H9 (cell line): ENCODE measurements around the gene LMO1. TPM values are rescaled to one million over a fixed set of nuclear protein-coding genes. Genes with fewer than 3 reads are reported as not detected.

ENCODE experiments used
- DNase-seq: peaks from one replicate; pipeline ENCODE4 v3.0.0-alpha.2; 2017
- H2AFZ ChIP-seq: one replicate; pipeline ENCODE4 v1.6.1; 2013; ENCODE audit warnings: mild to moderate bottlenecking, low read length, control low read depth, moderate library complexity
- H2AK5ac ChIP-seq: 2 replicates; pipeline ENCODE4 v1.6.1; 2013; ENCODE audit warnings: low read length, control low read depth, mixed read lengths; ENCODE audit not compliant: insufficient read length
- H2BK120ac ChIP-seq: one replicate; pipeline ENCODE4 v1.6.1; 2013; ENCODE audit warnings: low read depth, mild to moderate bottlenecking, low read length, control low read depth, inconsistent platforms; ENCODE audit not compliant: poor library complexity, severe bottlenecking
- H2BK12ac ChIP-seq: 2 replicates; pipeline ENCODE4 v1.6.1; 2013; ENCODE audit warnings: low read length, control low read depth, mixed read lengths, low read depth; ENCODE audit not compliant: insufficient read length
- H2BK15ac ChIP-seq: 2 replicates; pipeline ENCODE4 v1.6.1; 2013; ENCODE audit warnings: low read depth, low read length, control low read depth
- H2BK20ac ChIP-seq: one replicate; pipeline ENCODE4 v1.6.1; 2013; ENCODE audit warnings: low read depth, mild to moderate bottlenecking, low read length, control low read depth, inconsistent platforms; ENCODE audit not compliant: poor library complexity, severe bottlenecking
- H2BK5ac ChIP-seq: 2 replicates; pipeline ENCODE4 v1.6.1; 2013; ENCODE audit warnings: low read length, control low read depth, mixed read lengths; ENCODE audit not compliant: insufficient read length
- H3K14ac ChIP-seq: 2 replicates; pipeline ENCODE4 v1.6.1; 2013; ENCODE audit warnings: low read length, control low read depth; ENCODE audit not compliant: insufficient read depth
- H3K18ac ChIP-seq: 2 replicates; pipeline ENCODE4 v1.6.1; 2013; ENCODE audit warnings: low read depth, mild to moderate bottlenecking, mixed read lengths, low read length, control low read depth; ENCODE audit not compliant: insufficient read length
- H3K23ac ChIP-seq: 2 replicates; pipeline ENCODE4 v1.6.1; 2013; ENCODE audit warnings: low read length, control low read depth, mixed read lengths, low read depth; ENCODE audit not compliant: insufficient read length
- H3K23me2 ChIP-seq: 2 replicates; pipeline ENCODE4 v1.6.1; 2013; ENCODE audit warnings: low read depth, mild to moderate bottlenecking, mixed read lengths, low read length, control low read depth; ENCODE audit not compliant: insufficient read length, poor library complexity, severe bottlenecking
- H3K27ac ChIP-seq: 2 replicates; pipeline ENCODE4 v1.5.1; 2013; ENCODE audit warnings: low read length, control low read depth, mixed read lengths, low read depth; ENCODE audit not compliant: insufficient read length
- H3K27me3 ChIP-seq: 2 replicates; pipeline ENCODE4 v1.6.1; 2013; ENCODE audit warnings: low read length, control low read depth, inconsistent platforms; ENCODE audit not compliant: insufficient read depth
- H3K4ac ChIP-seq: 2 replicates; pipeline ENCODE4 v1.6.1; 2013; ENCODE audit warnings: low read depth, mild to moderate bottlenecking, control low read depth, inconsistent platforms, low read length, moderate library complexity
- H3K4me1 ChIP-seq: 2 replicates; pipeline ENCODE4 v1.6.1; 2013; ENCODE audit warnings: low read length, control low read depth, inconsistent platforms; ENCODE audit not compliant: insufficient read depth
- H3K4me2 ChIP-seq: 2 replicates; pipeline ENCODE4 v1.6.1; 2013; ENCODE audit warnings: low read length, control low read depth, mixed read lengths; ENCODE audit not compliant: insufficient read length, insufficient read depth
- H3K56ac ChIP-seq: 2 replicates; pipeline ENCODE4 v1.6.1; 2013; ENCODE audit warnings: low read depth, mild to moderate bottlenecking, mixed read lengths, low read length, control low read depth; ENCODE audit not compliant: insufficient read length
- H3K79me1 ChIP-seq: 2 replicates; pipeline ENCODE4 v1.6.1; 2013; ENCODE audit warnings: low read depth, mild to moderate bottlenecking, moderate library complexity, low read length, control low read depth, inconsistent platforms; ENCODE audit not compliant: insufficient read depth, poor library complexity, severe bottlenecking
- H3K79me2 ChIP-seq: 2 replicates; pipeline ENCODE4 v1.6.1; 2013; ENCODE audit warnings: low read length, control low read depth, inconsistent platforms; ENCODE audit not compliant: insufficient read depth
- H3K9ac ChIP-seq: 2 replicates; pipeline ENCODE4 v1.6.1; 2013; ENCODE audit warnings: low read length, control low read depth, mixed read lengths; ENCODE audit not compliant: insufficient read length; ENCODE audit errors: extremely low read depth
- H3K9me3 ChIP-seq: one replicate; pipeline ENCODE4 v1.6.1; 2013; ENCODE audit warnings: low read depth, low read length, inconsistent platforms; ENCODE audit not compliant: control insufficient read depth
- H3T11ph ChIP-seq: one replicate; pipeline ENCODE4 v1.6.1; 2013; ENCODE audit warnings: mild to moderate bottlenecking, low read length, control low read depth, inconsistent platforms
- H4K20me1 ChIP-seq: one replicate; pipeline ENCODE4 v1.6.1; 2013; ENCODE audit not compliant: control insufficient read depth, insufficient read length, insufficient read depth
- H4K5ac ChIP-seq: 2 replicates; pipeline ENCODE4 v1.6.1; 2013; ENCODE audit warnings: low read depth, mild to moderate bottlenecking, mixed read lengths, low read length, control low read depth; ENCODE audit not compliant: insufficient read length
- H4K8ac ChIP-seq: replicated peaks from 2 replicates; pipeline ENCODE4 v1.6.1; 2013; ENCODE audit warnings: low read length, control low read depth, mixed read lengths, low read depth; ENCODE audit not compliant: insufficient read length
- H4K91ac ChIP-seq: 2 replicates; pipeline ENCODE4 v1.6.1; 2013; ENCODE audit warnings: low read depth, mild to moderate bottlenecking, moderate library complexity, mixed read lengths, low read length, control low read depth; ENCODE audit not compliant: insufficient read length
- H3K27ac Mint-ChIP-seq, 3 experiments: 2 replicates in 2 of 3; 3 replicates in 1 of 3; pipeline ENCODE4 v1.8.0; 2020 to 2021; ENCODE audit warnings: mixed read lengths in 3 of 3, mild to moderate bottlenecking in 1 of 3, moderate library complexity in 1 of 3
- H3K27me3 Mint-ChIP-seq: 2 replicates; pipeline ENCODE4 v1.8.0; 2021; ENCODE audit warnings: low read depth, mild to moderate bottlenecking, moderate library complexity, mixed read lengths
- H3K36me3 Mint-ChIP-seq, 3 experiments: 2 replicates in 2 of 3; 3 replicates in 1 of 3; pipeline ENCODE4 v1.8.0; 2020 to 2021; ENCODE audit warnings: low read depth in 3 of 3, mixed read lengths in 3 of 3; ENCODE audit not compliant: insufficient read depth in 1 of 3
- H3K4me1 Mint-ChIP-seq, 2 experiments: 2 replicates each; pipeline ENCODE4 v1.8.0; 2020; ENCODE audit warnings: mixed read lengths in 2 of 2
- H3K4me3 Mint-ChIP-seq, 2 experiments: 2 replicates in 1 of 2; 3 replicates in 1 of 2; pipeline ENCODE4 v1.8.0; 2020 to 2021; ENCODE audit warnings: mild to moderate bottlenecking in 2 of 2, mixed read lengths in 2 of 2, moderate library complexity in 1 of 2
- H3K9me3 Mint-ChIP-seq, 2 experiments: 2 replicates in 1 of 2; 3 replicates in 1 of 2; pipeline ENCODE4 v1.8.0; 2020; ENCODE audit warnings: mild to moderate bottlenecking in 2 of 2, mixed read lengths in 2 of 2, moderate library complexity in 1 of 2
- CTCF ChIP-seq: fragments of 200-600 bp; sonication (generic); conservative IDR thresholded peaks from 3 replicates; pipeline ENCODE4 v1.8.0; 2021; ENCODE audit warnings: antibody characterized with exemption, mild to moderate bottlenecking
- WGBS: extraction: QIAGEN DNeasy Blood & Tissue Kit; methylation state at CpG from one replicate; pipeline ENCODE4 v1.1.7; 2013; ENCODE audit warnings: missing lambda C conversion rate, low lambda C conversion rate, mixed read lengths; ENCODE audit not compliant: insufficient read length; ENCODE audit errors: extremely low coverage; 5-methylcytosine and 5-hydroxymethylcytosine counted together
- total RNA-seq: library from RNA; stranded (reverse); gene quantifications from 2 replicates; pipeline ENCODE4 v1.2.1, GENCODE V29; 2021

The LMO1 gene
- total RNA-seq, 1 experiment from 2014 or later, result 0.50 TPM

DNA sequence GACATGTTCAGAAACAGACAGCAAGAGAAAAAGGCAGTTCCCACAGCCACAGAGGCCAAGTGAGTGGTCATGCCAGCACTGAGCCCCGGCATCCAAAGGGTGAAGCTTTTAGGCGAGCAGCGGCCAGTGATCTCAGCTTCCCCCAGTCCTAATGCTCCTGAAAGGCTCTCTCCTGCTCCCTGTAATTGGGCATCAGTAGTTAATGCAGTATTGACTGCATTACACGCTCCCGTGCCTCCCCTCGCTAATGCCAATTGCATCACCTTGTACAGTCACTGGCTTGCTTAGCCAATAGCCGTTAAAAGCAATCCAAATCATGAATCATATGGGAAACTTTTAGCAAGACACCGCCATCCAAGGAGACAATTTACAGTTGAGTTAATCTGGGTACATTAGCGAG is 4.9 kb downstream of the LMO1 start:
- H2BK120ac ChIP-seq, result no peak overlapping the region

More for the DNA sequence above, 4.9 kb downstream of the LMO1 start:
- Histone ChIP-seq H4K20me1 (no peaks in the 10 kb centered on the region), H3K4me1 (no peaks in the 10 kb centered on the region), H3K79me2 (no peaks in the 10 kb centered on the region), H3T11ph (no peak overlapping the region), H3K4me2 (no peak overlapping the region), H2AK5ac (no peak overlapping the region), H2BK12ac (no peak overlapping the region), H2BK15ac (no peak overlapping the region), H4K8ac (no peak overlapping the region), H3K27me3 (peaks cover 18% of the 10 kb centered on the region), H3K9ac (no peak overlapping the region), H3K79me1 (no peaks in the 10 kb centered on the region), H3K56ac (no peak overlapping the region), H3K23me2 (peaks cover 12% of the 10 kb centered on the region), H2BK20ac (no peak overlapping the region), H3K4ac (no peak overlapping the region), H3K9me3 (no peaks in the 10 kb centered on the region), H2AFZ (no peak overlapping the region), H4K5ac (no peak overlapping the region), H3K23ac (no peak overlapping the region), H2BK5ac (no peak overlapping the region), H3K27ac (no peak overlapping the region), H4K91ac (no peak overlapping the region), H3K14ac (no peak overlapping the region), H3K18ac (no peak overlapping the region)
- H3K36me3 Mint-ChIP-seq, result no peaks in the 10 kb centered on the region; a peak in 1 of 7 replicates
- DNase-seq, result peak; percentile 19
- peaks cover 60% of the 10 kb centered on the region for H3K27me3 Mint-ChIP-seq
- no peak overlapping the region for H3K4me3 Mint-ChIP-seq
- TF ChIP-seq CTCF, result no peak
- WGBS, result no CpG with 5 or more reads among the region's 9 CpGs
- H3K27ac Mint-ChIP-seq, result no peak overlapping the region
- peaks cover 10 to 15% of the 10 kb centered on the region in 2 experiments for H3K4me1 Mint-ChIP-seq
- H3K9me3 Mint-ChIP-seq, result no peaks in the 10 kb centered on the region; a peak in 1 of 5 replicates
